Smooth muscle cell (in vitro differentiated cells): ENCODE measurements around the gene TACC2. TPM values are rescaled to one million over a fixed set of nuclear protein-coding genes. Genes with fewer than 3 reads are reported as not detected.

ENCODE experiments used
- DNase-seq: peaks from one replicate; lab custom pipeline; 2025; ENCODE audit not compliant: unreplicated experiment; lab: John Stamatoyannopoulos, UW
- H2AFZ ChIP-seq: fragments of 200-600 bp; sonication (generic); 2 replicates; pipeline ENCODE4 v1.6.0; 2016; ENCODE audit warnings: antibody characterized with exemption, low read depth, mild to moderate bottlenecking
- H3F3A ChIP-seq: fragments of 200-600 bp; sonication (generic); 2 replicates; pipeline ENCODE4 v1.6.0; 2017; ENCODE audit warnings: antibody characterized with exemption, low read depth
- H3K27ac ChIP-seq: fragments of 200-600 bp; sonication (generic); 2 replicates; pipeline ENCODE4 v1.5.1; 2016; ENCODE audit warnings: low read depth, mild to moderate bottlenecking
- H3K27me3 ChIP-seq: fragments of 200-600 bp; sonication (generic); 2 replicates; pipeline ENCODE4 v1.6.1; 2016; ENCODE audit warnings: low read depth, mild to moderate bottlenecking
- H3K36me3 ChIP-seq: fragments of 200-600 bp; sonication (generic); 2 replicates; pipeline ENCODE4 v1.5.1; 2016; ENCODE audit warnings: low read depth
- H3K4me1 ChIP-seq: fragments of 200-600 bp; sonication (generic); 2 replicates; pipeline ENCODE4 v1.5.1; 2016; ENCODE audit warnings: low read depth
- H3K4me2 ChIP-seq: fragments of 200-600 bp; sonication (generic); 2 replicates; pipeline ENCODE4 v1.6.0; 2016; ENCODE audit warnings: mild to moderate bottlenecking
- H3K4me3 ChIP-seq: fragments of 200-600 bp; sonication (generic); 2 replicates; pipeline ENCODE4 v1.5.1; 2016; ENCODE audit warnings: mild to moderate bottlenecking
- H3K79me2 ChIP-seq: fragments of 200-600 bp; sonication (generic); 2 replicates; pipeline ENCODE4 v1.6.0; 2016; ENCODE audit warnings: low read depth, mild to moderate bottlenecking
- H3K9ac ChIP-seq: fragments of 200-600 bp; sonication (generic); 2 replicates; pipeline ENCODE4 v1.6.0; 2016; ENCODE audit warnings: low read depth
- H3K9me3 ChIP-seq: fragments of 200-600 bp; sonication (generic); replicated peaks from 2 replicates; pipeline ENCODE4 v1.5.1; 2016; ENCODE audit warnings: low read depth
- H4K20me1 ChIP-seq: fragments of 200-600 bp; sonication (generic); 2 replicates; pipeline ENCODE4 v1.6.0; 2016; ENCODE audit warnings: low read depth
- WGBS: methylation state at CpG from one replicate; pipeline ENCODE4 v1.1.7; 2016; ENCODE audit warnings: low lambda C conversion rate; 5-methylcytosine and 5-hydroxymethylcytosine counted together
- polyA plus RNA-seq: library from polyadenylated mRNA; unstranded; fragments of >200 nt; fragmentation: Nextera tagmentation; extraction: Ambion mirVana; gene quantifications from 2 replicates; pipeline ENCODE4 v1.2.1, GENCODE V29; 2016
- total RNA-seq: library from RNA; depleted of rRNA; stranded (reverse); fragments of >200 nt; gene quantifications from 2 replicates; pipeline ENCODE4 v1.2.3, GENCODE V29; 2014
- TF ChIP-seq, protein P1 (sequence below): fragments of 200-600 bp; sonication (generic); IDR thresholded peaks from 2 replicates; pipeline ENCODE4 v1.5.1; 2017; ENCODE audit warnings: borderline replicate concordance, mild to moderate bottlenecking, antibody characterized with exemption; ENCODE audit not compliant: insufficient read depth, poor library complexity, severe bottlenecking

Gene TACC2
- total and polyA plus RNA-seq, 2 experiments from 2014 or later: 2.8 to 7.6 TPM

DNA sequence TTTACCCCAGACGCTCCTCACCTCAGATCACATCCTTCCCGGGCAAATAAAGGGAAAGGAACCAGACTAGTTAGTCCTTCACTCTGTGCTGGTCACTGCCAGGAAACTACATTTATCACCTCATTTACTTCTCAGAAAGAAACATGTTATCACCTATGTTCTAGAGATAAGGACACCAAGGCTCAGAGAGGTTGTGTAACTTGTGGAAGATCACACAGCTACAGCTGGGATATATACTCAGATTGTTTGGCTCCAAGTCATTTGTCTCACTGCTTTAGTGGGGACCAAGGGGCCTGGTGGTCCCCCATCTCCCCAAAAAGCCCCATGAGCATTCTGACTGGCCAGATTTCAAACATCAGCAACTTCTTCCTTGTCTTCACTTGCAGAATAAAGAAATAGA lies 264.6 kb downstream of the TACC2 start:
- Histone ChIP-seq H3K4me3 (no peak overlapping the region), H3K27ac (no peak overlapping the region), H4K20me1 (no peaks in the 10 kb centered on the region), H3K4me1 (no peaks in the 10 kb centered on the region), H3K9ac (no peak overlapping the region), H3F3A (no peaks in the 10 kb centered on the region), H3K79me2 (no peaks in the 10 kb centered on the region), H3K27me3 (no peaks in the 10 kb centered on the region), H3K36me3 (no peaks in the 10 kb centered on the region), H2AFZ (no peak overlapping the region), H3K4me2 (no peak overlapping the region), H3K9me3 (no peaks in the 10 kb centered on the region)
- TF ChIP-seq, protein P1, sequence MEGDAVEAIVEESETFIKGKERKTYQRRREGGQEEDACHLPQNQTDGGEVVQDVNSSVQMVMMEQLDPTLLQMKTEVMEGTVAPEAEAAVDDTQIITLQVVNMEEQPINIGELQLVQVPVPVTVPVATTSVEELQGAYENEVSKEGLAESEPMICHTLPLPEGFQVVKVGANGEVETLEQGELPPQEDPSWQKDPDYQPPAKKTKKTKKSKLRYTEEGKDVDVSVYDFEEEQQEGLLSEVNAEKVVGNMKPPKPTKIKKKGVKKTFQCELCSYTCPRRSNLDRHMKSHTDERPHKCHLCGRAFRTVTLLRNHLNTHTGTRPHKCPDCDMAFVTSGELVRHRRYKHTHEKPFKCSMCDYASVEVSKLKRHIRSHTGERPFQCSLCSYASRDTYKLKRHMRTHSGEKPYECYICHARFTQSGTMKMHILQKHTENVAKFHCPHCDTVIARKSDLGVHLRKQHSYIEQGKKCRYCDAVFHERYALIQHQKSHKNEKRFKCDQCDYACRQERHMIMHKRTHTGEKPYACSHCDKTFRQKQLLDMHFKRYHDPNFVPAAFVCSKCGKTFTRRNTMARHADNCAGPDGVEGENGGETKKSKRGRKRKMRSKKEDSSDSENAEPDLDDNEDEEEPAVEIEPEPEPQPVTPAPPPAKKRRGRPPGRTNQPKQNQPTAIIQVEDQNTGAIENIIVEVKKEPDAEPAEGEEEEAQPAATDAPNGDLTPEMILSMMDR: no peak
- WGBS: 97% methylated on average over 2 of the region's 2 CpGs
- no peak for DNase-seq

DNA sequence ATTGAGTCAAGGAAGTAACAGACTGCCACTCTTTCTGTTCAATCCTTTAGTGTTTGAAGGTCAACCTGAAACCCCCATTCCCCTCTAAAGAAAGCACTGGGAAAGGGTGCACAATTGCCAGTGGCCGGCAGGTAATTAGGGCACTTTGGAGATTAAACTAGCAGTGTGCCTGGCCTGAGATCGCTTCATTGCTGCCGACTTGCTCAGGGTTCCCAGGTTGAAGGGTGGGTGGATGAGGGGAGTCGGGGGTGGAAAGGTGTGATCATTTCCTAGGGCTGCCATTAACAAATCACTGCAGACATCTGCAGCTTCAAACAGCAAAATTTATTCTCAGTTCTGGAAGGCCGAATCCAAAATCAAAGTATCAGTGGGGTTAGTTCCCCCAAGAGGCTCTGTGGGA lies 265.9 kb downstream of the TACC2 start:
- no peaks in the 10 kb centered on the region for H3K4me1 ChIP-seq
- TF ChIP-seq, protein P1: no peak
- H3K36me3 ChIP-seq: no peaks in the 10 kb centered on the region
- H3K79me2 ChIP-seq: no peaks in the 10 kb centered on the region
- DNase-seq: no peak
- H3K4me3 ChIP-seq: no peak overlapping the region
- H3K27me3 ChIP-seq: no peaks in the 10 kb centered on the region
- no peaks in the 10 kb centered on the region for H3F3A ChIP-seq
- no peak overlapping the region for H2AFZ ChIP-seq
- no peak overlapping the region for H3K9ac ChIP-seq
- no peaks in the 10 kb centered on the region for H3K9me3 ChIP-seq
- 81% methylated on average over 5 of the region's 5 CpGs for WGBS
- H3K27ac ChIP-seq: no peak overlapping the region
- H4K20me1 ChIP-seq: no peaks in the 10 kb centered on the region
- H3K4me2 ChIP-seq: no peak overlapping the region

DNA sequence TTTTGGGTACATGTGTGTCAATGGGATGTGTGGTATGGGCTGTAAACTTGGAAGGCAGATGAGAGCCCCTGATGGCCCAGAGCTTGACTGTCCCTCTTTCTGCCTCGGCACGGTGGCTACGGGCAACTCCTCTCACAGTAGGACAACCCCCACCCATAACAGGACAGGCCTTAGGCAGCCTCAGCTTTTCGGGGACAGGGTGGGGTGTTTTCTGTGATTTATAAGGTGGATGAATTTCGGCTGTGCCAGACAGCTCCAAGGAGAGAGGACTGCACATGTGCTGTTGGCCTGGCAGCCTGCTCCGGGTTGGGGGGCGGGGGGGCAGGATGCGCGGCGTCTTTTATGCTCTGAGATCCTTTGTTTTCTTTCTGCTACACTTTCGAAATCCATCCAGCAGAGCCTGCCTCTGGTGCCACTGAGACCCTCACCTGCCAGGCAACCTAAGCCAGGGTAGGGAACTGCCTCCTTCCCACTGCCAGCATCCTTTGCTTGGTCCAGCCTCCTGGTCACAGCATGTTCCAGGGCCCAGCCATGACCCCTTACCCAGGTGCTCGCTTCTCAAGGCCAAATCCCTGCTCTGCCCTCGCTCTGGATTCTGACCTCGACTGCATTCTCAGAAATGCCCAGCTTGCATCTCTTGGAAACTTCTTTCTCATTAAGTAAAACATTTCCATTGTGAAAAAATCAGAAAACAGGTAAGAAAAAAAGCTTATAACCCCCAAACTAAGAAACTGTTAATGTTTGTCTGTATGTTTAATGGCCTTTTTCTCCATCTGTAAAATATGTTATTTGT lies 266.7 kb downstream of the TACC2 start:
- Histone ChIP-seq H2AFZ (no peak overlapping the region), H4K20me1 (no peaks in the 10 kb centered on the region), H3K4me3 (no peak overlapping the region), H3K4me2 (no peak overlapping the region), H3K36me3 (no peaks in the 10 kb centered on the region), H3K27ac (no peak overlapping the region), H3K9me3 (no peaks in the 10 kb centered on the region), H3F3A (no peaks in the 10 kb centered on the region), H3K27me3 (no peaks in the 10 kb centered on the region), H3K79me2 (no peaks in the 10 kb centered on the region), H3K9ac (no peak overlapping the region), H3K4me1 (no peaks in the 10 kb centered on the region)
- TF ChIP-seq, protein P1: no peak
- DNase-seq: no peak
- WGBS: 94% methylated on average over 14 of the region's 14 CpGs

DNA sequence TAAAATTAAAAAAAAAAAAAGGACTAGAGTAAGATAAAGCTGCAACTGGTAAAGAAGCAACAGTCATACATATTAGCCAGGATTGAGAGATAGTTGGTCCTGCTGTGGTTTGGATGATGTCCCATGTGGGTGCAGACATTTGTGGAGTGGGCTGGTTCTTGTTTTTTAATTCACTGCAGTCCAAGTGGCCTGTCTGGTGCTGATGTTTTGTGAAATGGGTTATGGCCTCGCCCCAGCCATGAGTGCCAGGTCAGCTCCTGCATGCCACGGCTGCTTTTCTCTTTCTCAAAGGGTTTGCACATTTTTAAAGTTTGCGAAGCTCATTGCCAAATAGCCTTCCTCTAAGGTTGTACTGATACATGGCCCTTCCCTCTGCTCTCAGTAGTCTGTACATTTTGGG lies 268.1 kb downstream of the TACC2 start:
- peaks cover 7% of the 10 kb centered on the region for H3K9me3 ChIP-seq
- H3K9ac ChIP-seq: no peak overlapping the region
- 98% methylated on average over 3 of the region's 3 CpGs for WGBS
- DNase-seq: no peak
- H3K27ac ChIP-seq: no peak overlapping the region
- H3K36me3 ChIP-seq: no peaks in the 10 kb centered on the region
- TF ChIP-seq, protein P1: no peak
- no peaks in the 10 kb centered on the region for H3F3A ChIP-seq
- no peaks in the 10 kb centered on the region for H3K79me2 ChIP-seq
- no peaks in the 10 kb centered on the region for H3K4me1 ChIP-seq
- H4K20me1 ChIP-seq: no peaks in the 10 kb centered on the region
- no peak overlapping the region for H2AFZ ChIP-seq
- H3K4me2 ChIP-seq: no peak overlapping the region
- H3K27me3 ChIP-seq: no peaks in the 10 kb centered on the region
- H3K4me3 ChIP-seq: no peak overlapping the region
